ENCODE data around the gene USP54.

- TF ChIP-seq POLR2A (IDR thresholded peaks at IDR 0.05) (no peak), CTCF (IDR thresholded peaks at IDR 0.05) (no peak)
Measured at GRCh38 chr10:73471226-73471625, 119.9 kb downstream of the USP54 start.

Measured in thyroid gland (tissue), 4 donors.